Ectodermal cell (in vitro differentiated cells): ENCODE measurements around the gene RNF167.

Source experiments
- H3K27ac ChIP-seq: 2 replicates; pipeline ENCODE4 v1.7.0; 2013; ENCODE audit warnings: mild to moderate bottlenecking, low read depth, low read length; ENCODE audit not compliant: insufficient read depth, poor library complexity, severe bottlenecking
- H3K27me3 ChIP-seq: 2 replicates; pipeline ENCODE4 v1.7.0; 2013; ENCODE audit warnings: mild to moderate bottlenecking, low read length; ENCODE audit not compliant: insufficient read depth, control insufficient read depth, poor library complexity, severe bottlenecking
- H3K36me3 ChIP-seq: one replicate; pipeline ENCODE4 v1.7.0; 2013; ENCODE audit warnings: low read length; ENCODE audit not compliant: control insufficient read depth, insufficient read depth
- H3K4me1 ChIP-seq: one replicate; pipeline ENCODE4 v1.7.0; 2013; ENCODE audit warnings: low read length; ENCODE audit not compliant: control insufficient read depth, insufficient read depth
- H3K4me3 ChIP-seq: 2 replicates; pipeline ENCODE4 v1.7.0; 2013; ENCODE audit warnings: low read depth, low read length, control low read depth; ENCODE audit not compliant: insufficient read depth
- H3K9me3 ChIP-seq: 2 replicates; pipeline ENCODE4 v1.7.0; 2013; ENCODE audit warnings: mild to moderate bottlenecking, low read length, moderate library complexity; ENCODE audit not compliant: control insufficient read depth
- WGBS, 2 experiments: methylation state at CpG; one replicate each; pipeline ENCODE4 v1.1.7; 2013; ENCODE audit warnings: missing lambda C conversion rate in 2 of 2; 5-methylcytosine and 5-hydroxymethylcytosine counted together

RNF167 gene

DNA sequence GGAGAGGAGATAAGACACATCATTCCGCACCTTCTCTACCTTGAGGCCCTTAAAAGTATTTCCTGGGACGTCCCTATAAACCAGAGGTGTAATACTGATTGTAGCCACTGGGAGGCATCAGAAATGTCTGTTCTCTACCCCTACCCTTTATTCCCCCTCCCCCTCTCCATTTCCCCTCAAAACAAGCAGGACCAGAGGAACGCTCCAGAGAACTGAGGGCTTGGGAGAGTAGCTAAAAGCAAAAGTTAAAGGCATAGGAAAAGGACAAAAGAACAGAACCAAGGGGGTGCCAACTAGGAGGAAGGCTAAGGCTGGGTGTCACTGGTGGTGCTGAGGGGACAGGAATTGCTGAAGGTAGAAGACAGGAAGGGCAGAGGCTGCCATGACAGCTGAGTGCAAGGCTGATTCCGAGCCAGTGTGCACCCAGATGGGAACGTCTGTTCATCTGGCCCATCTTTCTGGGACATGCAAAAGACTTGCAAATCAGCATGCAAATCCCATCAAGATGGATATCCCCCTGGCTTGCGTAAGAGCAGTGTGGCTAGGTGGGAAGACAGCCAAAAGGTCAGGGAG lies 40.7 kb downstream of the RNF167 start:
- Histone ChIP-seq H3K27ac (no peak overlapping the region), H3K4me1 (no peaks in the 10 kb centered on the region), H3K4me3 (no peak overlapping the region), H3K27me3 (no peaks in the 10 kb centered on the region), H3K36me3 (no peaks in the 10 kb centered on the region), H3K9me3 (no peaks in the 10 kb centered on the region)
- 56 to 59% methylated on average over 6 of the region's 6 CpGs for WGBS, 2 experiments

DNA sequence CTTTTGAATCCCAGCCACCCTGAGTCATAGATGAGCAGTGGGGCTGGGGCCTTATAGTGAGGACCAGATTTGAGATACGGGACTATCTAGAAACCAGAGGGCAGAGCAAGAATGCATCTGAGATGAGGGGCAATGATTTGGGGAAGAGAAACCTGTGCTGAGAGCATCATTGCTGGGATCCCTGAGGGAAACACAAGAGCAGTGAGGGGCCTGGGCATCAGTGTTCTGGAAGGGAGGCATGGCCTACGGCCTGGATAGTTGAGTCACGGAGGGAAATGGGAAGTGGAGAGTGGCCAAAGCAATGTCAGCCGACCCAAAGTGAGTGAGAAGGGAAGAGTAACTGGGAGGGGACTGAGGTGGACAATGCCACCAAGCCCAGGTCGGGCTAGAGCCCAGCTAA lies 42.2 kb downstream of the RNF167 start:
- Histone ChIP-seq H3K4me3 (no peak overlapping the region), H3K4me1 (no peaks in the 10 kb centered on the region), H3K27me3 (no peaks in the 10 kb centered on the region), H3K9me3 (no peaks in the 10 kb centered on the region), H3K27ac (no peak overlapping the region), H3K36me3 (no peaks in the 10 kb centered on the region)
- WGBS, 2 experiments, result 72 to 74% methylated on average over 5 of the region's 5 CpGs

- Histone ChIP-seq H3K27me3 (peaks cover 11% of the 10 kb centered on the region), H3K36me3 (no peaks in the 10 kb centered on the region), H3K9me3 (no peaks in the 10 kb centered on the region), H3K4me3 (peak overlapping the region; percentile 76), H3K4me1 (peaks cover 10% of the 10 kb centered on the region), H3K27ac (no peak overlapping the region)
- 81 to 89% methylated on average over 5 of the region's 5 CpGs for WGBS, 2 experiments
These were observed 46.3 kb downstream of the RNF167 start for GRCh38 chr17:4986403-4986802.

- WGBS, 2 experiments, result 2 to 3% methylated on average over 78 of the region's 78 CpGs
- H3K36me3 ChIP-seq, result no peaks in the 10 kb centered on the region
- peaks cover 10% of the 10 kb centered on the region for H3K4me1 ChIP-seq
- peak within 1 kb of the TSS; percentile 76 for H3K4me3 ChIP-seq
- H3K9me3 ChIP-seq, result no peaks in the 10 kb centered on the region
- H3K27me3 ChIP-seq, result peaks cover 11% of the 10 kb centered on the region
- no peak within 1 kb of the TSS for H3K27ac ChIP-seq
These were observed 47.1 kb downstream of the RNF167 start, which contains the start of gene CAMTA2 for GRCh38 chr17:4986951-4987766. Gene CAMTA2, minus strand, starts transcription at chr17:4987675. Its CDS starts 1,453 bp downstream, at chr17:4986222.

GRCh38 chr17:4987767-4988567 lies 47.9 kb downstream of the RNF167 start:
- H3K36me3 ChIP-seq, result no peaks in the 10 kb centered on the region
- H3K4me3 ChIP-seq, result peak overlapping the region; percentile 76
- peaks cover 10% of the 10 kb centered on the region for H3K4me1 ChIP-seq
- no peak overlapping the region for H3K27ac ChIP-seq
- peaks cover 11% of the 10 kb centered on the region for H3K27me3 ChIP-seq
- WGBS, 2 experiments, result 25 to 26% methylated on average over 30 of the region's 30 CpGs
- no peaks in the 10 kb centered on the region for H3K9me3 ChIP-seq

- Histone ChIP-seq H3K36me3 (no peaks in the 10 kb centered on the region), H3K9me3 (no peaks in the 10 kb centered on the region), H3K4me1 (peaks cover 8% of the 10 kb centered on the region), H3K27me3 (peaks cover 24% of the 10 kb centered on the region), H3K27ac (no peak overlapping the region), H3K4me3 (no peak overlapping the region)
- WGBS, 2 experiments, result 88 to 89% methylated on average over 6 of the region's 6 CpGs
These were observed 54.1 kb downstream of the RNF167 start for GRCh38 chr17:4994081-4994595.
